Subcutaneous abdominal adipose tissue (tissue), 5 donors: ENCODE results near the gene DENND5A.
"Not testable (repeated sequence)": the region's sequence is repeated elsewhere in the genome, so short reads cannot be mapped to it uniquely, and the experiment has no call there.

Experiments
- H3K27ac ChIP-seq: one replicate; pipeline ENCODE4 v1.7.0; 2013; ENCODE audit warnings: low read depth, mild to moderate bottlenecking, inconsistent platforms, low read length, moderate library complexity
- H3K27me3 ChIP-seq, 5 donors: one replicate each; pipeline ENCODE4 v1.7.0; 2013; ENCODE audit warnings: low read length in 5 of 5, inconsistent platforms in 1 of 5; ENCODE audit not compliant: control insufficient read depth in 5 of 5, insufficient read depth in 4 of 5
- H3K36me3 ChIP-seq, 5 donors: one replicate each; pipeline ENCODE4 v1.7.0; 2013; ENCODE audit warnings: low read length in 5 of 5; ENCODE audit not compliant: control insufficient read depth in 5 of 5, insufficient read depth in 5 of 5
- H3K4me1 ChIP-seq, 5 donors: one replicate each; pipeline ENCODE4 v1.7.0; 2013; ENCODE audit warnings: low read length in 5 of 5, mild to moderate bottlenecking in 3 of 5, moderate library complexity in 1 of 5; ENCODE audit not compliant: control insufficient read depth in 5 of 5, insufficient read depth in 5 of 5
- H3K4me3 ChIP-seq, 5 donors: one replicate each; pipeline ENCODE4 v1.7.0; 2013; ENCODE audit warnings: low read length in 5 of 5, low read depth in 1 of 5
- H3K9ac ChIP-seq, 5 donors: one replicate each; pipeline ENCODE4 v1.7.0; 2013; ENCODE audit warnings: low read length in 5 of 5, mild to moderate bottlenecking in 4 of 5, moderate library complexity in 3 of 5
- H3K9me3 ChIP-seq, 5 donors: one replicate each; pipeline ENCODE4 v1.7.0; 2013; ENCODE audit warnings: low read length in 5 of 5; ENCODE audit not compliant: control insufficient read depth in 5 of 5
- donor health status: healthy.
- donor health status: healthy.
- donor health status: healthy.
- donor health status: healthy.
- donor health status: healthy.

The DENND5A gene

DNA sequence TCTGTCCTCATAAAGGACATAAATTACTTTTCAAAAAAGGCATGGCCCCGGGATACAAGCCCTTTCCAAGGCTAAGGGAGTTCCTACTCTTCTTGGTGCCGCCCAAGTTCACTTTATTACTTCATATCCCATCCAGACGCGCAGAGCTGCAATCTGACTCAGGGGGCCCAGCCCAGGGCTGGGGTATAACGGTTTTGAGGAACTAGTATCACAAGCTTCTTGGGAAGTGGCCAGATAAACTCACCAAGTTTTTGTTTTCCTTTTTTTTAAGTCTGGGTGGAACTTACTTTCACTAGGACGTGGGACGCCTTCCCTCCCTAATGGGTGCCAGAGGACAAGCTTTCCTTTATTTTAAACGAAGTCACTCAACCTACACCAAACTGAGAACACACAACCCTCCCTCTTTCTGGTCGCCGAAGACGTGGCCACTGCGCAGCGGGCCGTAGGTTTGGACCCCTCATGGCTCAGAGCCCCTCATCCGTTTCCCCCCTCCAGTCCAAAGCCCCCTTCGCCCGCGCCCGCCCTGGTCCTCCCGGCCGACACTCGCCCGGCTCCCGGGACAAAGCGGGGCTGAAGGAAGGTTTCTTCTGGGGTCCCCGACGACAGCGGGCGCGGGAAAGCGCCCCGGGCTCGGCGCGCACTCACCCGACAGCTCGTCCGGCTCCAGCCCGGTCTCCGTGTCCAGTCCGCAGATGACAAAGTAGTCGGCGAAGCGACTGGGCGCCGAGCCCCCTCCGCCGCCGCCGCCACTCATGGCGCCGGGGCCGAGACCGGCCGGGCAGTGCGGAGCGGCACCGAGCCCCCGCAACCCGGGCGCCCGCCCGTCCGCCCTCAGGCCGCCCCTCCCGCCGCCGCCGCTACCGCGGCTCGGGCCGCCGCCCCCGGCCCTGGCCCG is 587 bp downstream of the DENND5A start:
- Histone ChIP-seq H3K4me1 (peaks cover 4 to 30% (median 27%) of the 10 kb centered on the region in 5 donors), H3K9ac (peak overlapping the region; percentile 81 to 98 (median 96)), H3K36me3 (no peaks in the 10 kb centered on the region)

DNA sequence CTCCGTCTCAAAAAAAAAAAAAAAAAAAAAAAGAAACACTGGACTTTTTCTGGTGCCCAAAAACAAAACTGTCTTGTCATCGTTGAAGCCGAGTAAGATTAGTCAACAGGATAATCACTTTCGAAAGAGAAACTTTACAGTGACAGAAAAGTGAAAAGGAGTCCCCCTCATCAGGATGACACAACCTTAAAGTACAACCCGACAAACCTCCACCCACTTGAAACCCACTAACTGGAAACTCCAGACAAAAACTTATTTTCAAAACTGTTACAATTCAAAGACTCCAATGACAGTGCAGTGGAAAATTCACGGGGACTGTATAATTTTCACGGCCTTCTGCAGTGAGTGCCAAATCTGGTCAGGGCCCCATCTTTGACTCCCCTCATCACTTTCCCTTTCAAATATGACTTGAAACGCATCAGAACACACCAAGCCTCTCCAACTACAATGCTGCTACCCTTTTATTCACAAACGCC is 1.3 kb downstream of the DENND5A start:
- peaks cover 4 to 32% (median 28%) of the 10 kb centered on the region in 5 donors for H3K4me1 ChIP-seq

More for the DNA sequence above, 587 bp downstream of the DENND5A start:
- Histone ChIP-seq H3K27ac (peak overlapping the region; percentile 99), H3K4me3 (peak overlapping the region; percentile 73 to 93 (median 88)), H3K9me3 (no peaks in the 10 kb centered on the region), H3K27me3 (no peaks in the 10 kb centered on the region)

DNA sequence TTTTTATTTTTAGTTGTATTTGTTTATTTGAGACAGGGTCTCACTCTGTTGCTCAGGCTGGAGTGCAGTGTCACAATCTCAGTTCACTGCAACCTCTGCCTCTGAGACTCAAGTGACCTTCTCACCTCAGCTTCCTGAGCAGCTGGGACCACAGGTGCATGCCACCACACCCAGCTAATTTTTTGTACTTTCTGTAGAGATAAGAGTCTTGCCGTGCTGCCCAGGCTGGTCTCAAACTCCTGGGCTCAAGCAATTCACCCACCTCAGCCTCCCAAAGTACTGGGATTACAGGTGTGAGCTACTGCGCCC is 4.4 kb downstream of the DENND5A start:
- not testable (repeated sequence) for H3K4me3 ChIP-seq, H3K36me3 ChIP-seq, H3K9ac ChIP-seq, H3K27ac ChIP-seq, H3K9me3 ChIP-seq, H3K27me3 ChIP-seq
- peaks cover 2 to 29% (median 27%) of the 10 kb centered on the region in 5 donors for H3K4me1 ChIP-seq

More for the DNA sequence above, 1.3 kb downstream of the DENND5A start:
- peak overlapping the region; percentile 73 to 93 (median 88) for H3K4me3 ChIP-seq
- peak overlapping the region; percentile 81 to 98 (median 96) for H3K9ac ChIP-seq
- H3K9me3 ChIP-seq: no peaks in the 10 kb centered on the region
- no peaks in the 10 kb centered on the region for H3K27me3 ChIP-seq
- H3K36me3 ChIP-seq: no peaks in the 10 kb centered on the region
- peak overlapping the region; percentile 99 for H3K27ac ChIP-seq

DNA sequence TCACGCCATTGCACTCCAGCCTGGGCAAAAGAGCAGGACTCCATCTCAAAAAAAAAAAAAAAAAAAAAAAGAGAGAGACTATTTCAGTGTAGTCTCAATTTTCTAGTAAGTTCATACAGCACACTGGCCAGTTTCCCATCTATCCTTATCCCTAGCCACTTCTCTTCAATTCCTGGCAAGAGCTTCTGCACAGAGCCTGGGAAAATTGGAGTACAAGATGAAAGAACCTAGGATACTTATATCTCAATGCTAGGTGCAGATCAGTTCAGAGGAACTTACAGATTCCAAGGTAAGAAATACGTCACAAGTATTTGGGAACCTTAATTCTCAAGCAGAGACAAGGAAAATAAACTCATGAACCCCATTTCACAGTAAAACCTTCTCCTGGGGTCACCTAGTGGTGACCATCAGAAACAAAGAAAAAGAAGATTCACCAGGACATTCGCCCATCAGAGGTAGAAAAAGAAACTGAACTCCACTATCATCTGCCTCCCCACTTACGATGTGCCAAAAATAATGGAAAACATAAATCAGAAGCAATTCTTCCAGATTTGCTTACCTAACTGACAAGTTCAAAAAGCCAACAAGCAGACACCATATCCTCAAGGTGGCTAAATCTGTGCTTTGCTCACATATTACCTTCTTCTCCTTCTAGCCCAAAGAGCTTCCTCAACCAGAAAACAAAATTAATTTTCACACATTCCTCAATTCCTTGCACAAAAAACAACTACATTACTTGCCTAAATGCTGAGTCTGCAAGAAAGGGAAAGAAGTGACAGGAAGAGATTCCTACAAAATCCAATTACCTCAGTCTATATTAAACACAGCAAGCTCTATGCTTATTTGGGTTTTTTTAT is 4.9 kb downstream of the DENND5A start:
- Histone ChIP-seq H3K4me1 (peaks cover 0 to 24% (median 22%) of the 10 kb centered on the region in 5 donors), H3K9me3 (no peaks in the 10 kb centered on the region), H3K27me3 (no peaks in the 10 kb centered on the region), H3K9ac (no peak overlapping the region), H3K36me3 (peaks cover 0 to 4% (median 0%) of the 10 kb centered on the region in 5 donors), H3K27ac (no peak overlapping the region), H3K4me3 (no peak overlapping the region)

DNA sequence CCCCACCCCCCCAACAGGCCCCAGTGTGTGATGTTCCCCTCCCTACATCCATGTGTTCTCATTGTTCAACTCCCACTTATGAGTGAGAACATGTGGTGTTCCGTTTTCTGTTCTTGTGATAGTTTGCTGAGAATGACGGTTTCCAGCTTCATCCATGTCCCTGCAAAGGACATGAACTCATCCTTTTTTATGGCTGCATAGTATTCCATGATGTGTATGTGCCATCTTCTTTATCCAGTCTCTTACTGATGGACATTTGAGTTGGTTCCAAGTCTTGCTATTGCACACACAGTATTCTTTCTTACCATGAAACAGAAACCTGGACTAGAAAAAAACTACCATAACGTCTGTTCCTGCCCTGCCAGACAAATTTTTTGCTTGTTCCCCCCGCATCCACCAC is 6.9 kb downstream of the DENND5A start:
- peaks cover 0 to 27% (median 22%) of the 10 kb centered on the region in 5 donors for H3K4me1 ChIP-seq

DNA sequence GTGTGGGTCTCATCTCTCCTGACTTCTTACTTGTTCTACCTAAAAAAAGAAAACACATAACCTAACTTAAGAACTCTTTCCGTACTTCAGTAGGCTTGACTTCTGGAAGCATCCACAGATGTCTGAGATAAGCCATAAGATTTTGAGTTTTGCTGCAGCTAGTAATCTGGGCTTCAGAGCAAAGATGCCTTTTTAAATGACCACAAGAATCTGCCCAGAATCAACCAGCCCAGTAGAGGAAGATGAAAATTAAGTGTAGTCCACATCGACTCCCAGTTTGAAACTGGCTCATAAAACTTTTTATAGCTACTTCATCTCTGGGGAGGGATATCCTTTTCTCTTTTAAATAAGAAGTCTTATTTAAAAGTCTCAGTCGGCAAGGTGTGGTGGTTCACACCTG is 10.7 kb downstream of the DENND5A start:
- Histone ChIP-seq H3K27me3 (no peaks in the 10 kb centered on the region), H3K4me3 (no peak overlapping the region), H3K9me3 (no peaks in the 10 kb centered on the region), H3K36me3 (peaks cover 0 to 5% (median 4%) of the 10 kb centered on the region in 5 donors), H3K9ac (no peak overlapping the region), H3K27ac (no peak overlapping the region), H3K4me1 (peaks cover 0 to 30% (median 9%) of the 10 kb centered on the region in 5 donors)

More for the DNA sequence above, 6.9 kb downstream of the DENND5A start:
- not testable (repeated sequence) for H3K36me3 ChIP-seq, H3K9me3 ChIP-seq, H3K27me3 ChIP-seq, H3K9ac ChIP-seq, H3K4me3 ChIP-seq, H3K27ac ChIP-seq

DNA sequence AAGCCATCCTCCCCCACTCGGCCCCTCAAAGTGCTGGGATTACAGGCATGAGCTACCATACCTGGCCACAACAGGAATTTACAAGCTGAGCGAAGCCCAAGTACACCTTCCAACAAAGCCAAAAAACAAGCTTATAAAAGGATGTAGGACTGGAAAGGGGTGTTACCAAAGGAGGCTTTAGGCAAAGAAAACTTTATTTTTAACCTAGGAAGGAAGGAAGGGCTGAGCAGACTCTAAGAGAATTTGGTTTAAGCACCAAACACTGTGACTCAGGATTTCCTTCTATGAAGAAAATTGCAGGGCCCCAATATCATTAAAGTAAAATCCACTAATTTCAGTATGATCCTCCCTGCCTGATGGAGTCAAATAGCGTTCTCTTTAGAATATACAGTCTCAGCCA is 12.1 kb downstream of the DENND5A start:
- peaks cover 0 to 5% (median 4%) of the 10 kb centered on the region in 5 donors for H3K36me3 ChIP-seq
- H3K4me1 ChIP-seq: peaks cover 0 to 30% (median 9%) of the 10 kb centered on the region in 5 donors
- peak overlapping the region; percentile 50 for H3K27ac ChIP-seq
- no peaks in the 10 kb centered on the region for H3K9me3 ChIP-seq
- H3K27me3 ChIP-seq: no peaks in the 10 kb centered on the region
- peak overlapping the region in 1 of 5 donors; percentile 17 for H3K4me3 ChIP-seq
- H3K9ac ChIP-seq: peak overlapping the region in 1 of 5 donors; percentile 10

DNA sequence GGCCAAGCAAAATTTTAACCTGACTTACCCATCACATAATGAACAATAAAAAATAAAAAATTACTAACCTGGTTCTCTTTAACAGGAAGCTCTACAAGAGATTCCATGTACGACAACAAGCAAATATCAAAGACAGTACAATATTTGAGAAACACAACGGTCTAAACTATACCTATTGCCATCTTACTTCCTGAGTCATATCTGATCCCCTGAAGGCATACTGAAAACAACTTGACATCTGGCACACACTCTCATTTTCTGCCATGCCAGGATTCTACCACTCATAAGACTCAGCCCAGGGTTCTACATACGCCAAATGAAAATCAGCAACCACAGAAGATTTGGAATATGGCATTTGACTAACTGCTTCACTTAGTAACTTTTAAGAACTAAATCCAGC is 13.8 kb downstream of the DENND5A start:
- Histone ChIP-seq H3K4me3 (no peak overlapping the region), H3K4me1 (peaks cover 0 to 30% (median 9%) of the 10 kb centered on the region in 5 donors), H3K27ac (no peak overlapping the region), H3K27me3 (no peaks in the 10 kb centered on the region), H3K9ac (peak overlapping the region in 1 of 5 donors; percentile 35), H3K9me3 (no peaks in the 10 kb centered on the region), H3K36me3 (peaks cover 0 to 5% (median 4%) of the 10 kb centered on the region in 5 donors)

DNA sequence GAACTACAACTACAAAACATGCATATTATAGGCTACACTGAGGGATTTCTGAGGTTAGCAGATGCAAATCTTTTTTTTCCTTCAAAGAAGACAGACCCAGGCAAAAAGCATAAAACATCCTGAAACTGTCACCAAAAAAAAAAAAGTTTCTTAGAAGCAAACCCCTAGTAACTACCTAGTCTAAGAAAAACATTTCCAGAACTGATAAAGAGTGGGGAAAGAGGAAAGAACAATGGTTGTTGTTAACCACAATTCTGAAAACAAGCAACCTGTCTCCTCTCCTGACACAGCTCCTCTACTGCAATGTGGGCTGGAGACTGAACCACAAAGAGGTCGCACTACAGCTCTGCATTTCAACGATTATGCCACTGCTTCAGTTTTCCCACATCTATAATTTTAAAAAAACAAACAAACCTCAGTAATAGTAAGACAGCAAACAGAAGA is 15.0 kb downstream of the DENND5A start:
- Histone ChIP-seq H3K27ac (no peak overlapping the region), H3K36me3 (peaks cover 0 to 4% (median 1%) of the 10 kb centered on the region in 5 donors), H3K9me3 (no peaks in the 10 kb centered on the region), H3K4me1 (peaks cover 0 to 30% (median 9%) of the 10 kb centered on the region in 5 donors), H3K4me3 (no peak overlapping the region), H3K9ac (no peak overlapping the region), H3K27me3 (no peaks in the 10 kb centered on the region)
